K562 (cell line): ENCODE results near the gene PDCD11. TPM values are rescaled to one million over a fixed set of nuclear protein-coding genes. Genes with fewer than 3 reads are reported as not detected.
A peak's percentile ranks its signal among the peaks of the same experiment; 100 is the strongest.

Experiments
- ATAC-seq: fragments of 200-7000 bp; cut with Tn5 transposase; 3 replicates; pipeline ENCODE4 v1.9.1; 2020; ENCODE audit warnings: moderate library complexity
- BruUV-seq: library from RNA; stranded (reverse); fragments of 400-500 nt; replicated peaks from 2 replicates; lab custom pipeline; 2021; lab: Mats Ljungman, UMichigan
- CTCF ChIA-PET: fragments of 300-600 bp; formaldehyde crosslinking; extraction: SDS; loops from one replicate; lab custom pipeline; 2021; ENCODE audit warnings: low intra/inter-chr PET ratio; lab: Yijun Ruan, JAX
- POLR2A ChIA-PET: fragments of 300-600, 350-650 bp; sonication (Branson Sonifier 250); formaldehyde crosslinking; extraction: SDS; loops from one replicate; lab custom pipeline; 2021; ENCODE audit warnings: antibody characterized with exemption, inconsistent platforms; lab: Yijun Ruan, JAX
- DNase-seq, 4 experiments: peaks; one replicate each; pipeline versions ENCODE4 v3.0.0 to v3.0.0-alpha.2; 2011 to 2018; ENCODE audit warnings: low spot score in 3 of 4, mixed read lengths in 3 of 4; ENCODE audit errors: extremely low read depth in 1 of 4
- FAIRE-seq: peaks from 2 replicates; lab custom pipeline; 2011; peaks lifted over from hg19 to GRCh38; lab: Jason Lieb, UNC
- H2AFZ ChIP-seq: 2 replicates; pipeline ENCODE4 v1.6.0; 2011; ENCODE audit warnings: low read depth, low read length, control low read depth, inconsistent platforms
- H3K27ac ChIP-seq: fragments of 200-600 bp; 3 replicates; pipeline ENCODE4 v1.8.0; 2011; ENCODE audit warnings: low read depth, mild to moderate bottlenecking, control low read depth, inconsistent platforms, low read length, moderate library complexity, mixed read lengths; ENCODE audit errors: extremely low read depth
- H3K27me3 ChIP-seq, 2 experiments: fragments of 300-600 bp in 1 of 2; 2 replicates in 1 of 2; 3 replicates in 1 of 2; pipeline versions ENCODE4 v1.6.0 to v1.8.0; 2011; ENCODE audit warnings: inconsistent platforms in 2 of 2, low read length in 2 of 2, mild to moderate bottlenecking in 1 of 2, mixed read lengths in 1 of 2, moderate library complexity in 1 of 2; ENCODE audit not compliant: control insufficient read depth in 2 of 2, insufficient read depth in 2 of 2
- H3K36me3 ChIP-seq: fragments of 300-600 bp; 3 replicates; pipeline ENCODE4 v1.8.0; 2011; ENCODE audit warnings: mild to moderate bottlenecking, low read length, inconsistent platforms; ENCODE audit not compliant: control insufficient read depth, insufficient read depth
- H3K4me1 ChIP-seq, 2 experiments: fragments of 200-600 bp in 1 of 2; replicated peaks in 1 of 2; 2 replicates in 1 of 2; 3 replicates in 1 of 2; pipeline versions ENCODE4 v1.5.1 to v1.8.0; 2011; ENCODE audit warnings: inconsistent platforms in 2 of 2, low read length in 2 of 2, mild to moderate bottlenecking in 1 of 2, mixed read lengths in 1 of 2, moderate library complexity in 1 of 2; ENCODE audit not compliant: control insufficient read depth in 2 of 2, insufficient read depth in 2 of 2
- H3K4me2 ChIP-seq: 2 replicates; pipeline ENCODE4 v1.6.1; 2011; ENCODE audit warnings: low read length, control low read depth, inconsistent platforms, mixed read lengths; ENCODE audit not compliant: insufficient read depth
- H3K4me3 ChIP-seq: fragments of 200-600 bp; sonication (generic), shearing (Covaris generic); 2 replicates; pipeline ENCODE4 v1.5.1; 2016; ENCODE audit warnings: control low read depth, inconsistent platforms
- H3K79me2 ChIP-seq: fragments of 200-600 bp; 3 replicates; pipeline ENCODE4 v1.8.0; 2011; ENCODE audit warnings: low read length, inconsistent platforms; ENCODE audit not compliant: control insufficient read depth, insufficient read depth
- H3K9ac ChIP-seq, 2 experiments: 2 replicates each; pipeline versions ENCODE4 v1.6.0 to v1.6.1; 2011; ENCODE audit warnings: low read depth in 2 of 2, low read length in 2 of 2, control low read depth in 1 of 2, inconsistent platforms in 1 of 2, mild to moderate bottlenecking in 1 of 2, mixed read lengths in 1 of 2; ENCODE audit not compliant: insufficient read depth in 1 of 2
- H3K9me1 ChIP-seq: one replicate; pipeline ENCODE4 v1.6.0; 2011; ENCODE audit warnings: inconsistent platforms, mild to moderate bottlenecking, low read length, moderate library complexity; ENCODE audit not compliant: control insufficient read depth, insufficient read depth
- H3K9me3 ChIP-seq: replicated peaks from 2 replicates; pipeline ENCODE4 v1.5.1; 2011; ENCODE audit warnings: low read depth, low read length, inconsistent platforms; ENCODE audit not compliant: control insufficient read depth, insufficient read depth
- H4K20me1 ChIP-seq: replicated peaks from 2 replicates; pipeline ENCODE4 v1.6.1; 2011; ENCODE audit warnings: low read length, inconsistent platforms, mixed read lengths; ENCODE audit not compliant: control insufficient read depth, insufficient read depth
- ATF6 ChIP-seq: sonication (generic); formaldehyde crosslinking; IDR thresholded peaks from 2 replicates; pipeline ENCODE4 v1.4.0; 2020; ENCODE audit warnings: mild to moderate bottlenecking, missing genetic modification reagents
- CHD1 ChIP-seq: fragments of 200-600 bp; sonication (generic); IDR thresholded peaks from one replicate; pipeline ENCODE4 v1.6.1; 2012; ENCODE audit warnings: mild to moderate bottlenecking, moderate library complexity, low read length, inconsistent platforms
- CTCF ChIP-seq, 3 experiments: IDR thresholded peaks in 2 of 3; conservative IDR thresholded peaks in 1 of 3; 2 replicates each; pipeline ENCODE4 v1.5.1; 2011 to 2012; ENCODE audit warnings: low read length in 3 of 3, mild to moderate bottlenecking in 3 of 3, control low read depth in 2 of 3, improper control_type of control experiment in 1 of 3, inconsistent platforms in 1 of 3, low read depth in 1 of 3, mixed read lengths in 1 of 3, moderate library complexity in 1 of 3; ENCODE audit not compliant: insufficient read depth in 2 of 3
- HNRNPK ChIP-seq: fragments of 200-400 bp; formaldehyde crosslinking; IDR thresholded peaks from one replicate; pipeline ENCODE4 v1.6.1; 2018; ENCODE audit warnings: mild to moderate bottlenecking, low read depth, low read length; ENCODE audit not compliant: poor library complexity, severe bottlenecking
- MAFG ChIP-seq: fragments of 450-650 bp; conservative IDR thresholded peaks from 2 replicates; pipeline ENCODE4 v1.6.1; 2016; ENCODE audit warnings: missing genetic modification characterization, missing compliant biosample characterization
- MBD2 ChIP-seq: sonication (generic); IDR thresholded peaks from 2 replicates; pipeline ENCODE4 v1.6.1; 2016; ENCODE audit warnings: low read depth, borderline replicate concordance
- MTA1 ChIP-seq: fragments of 450-650 bp; IDR thresholded peaks from 2 replicates; pipeline ENCODE4 v1.6.1; 2017; ENCODE audit warnings: borderline replicate concordance
- NCOA6 ChIP-seq: fragments of 450-650 bp; IDR thresholded peaks from 2 replicates; pipeline ENCODE4 v1.6.1; 2017; ENCODE audit warnings: mild to moderate bottlenecking
- POLR3G ChIP-seq: IDR thresholded peaks from 2 replicates; pipeline ENCODE4 v1.6.1; 2011; ENCODE audit not compliant: insufficient read length, insufficient replicate concordance; ENCODE audit errors: extremely low read depth
- RUNX1 ChIP-seq: sonication (generic); IDR thresholded peaks from 2 replicates; pipeline ENCODE4 v1.6.1; 2016; ENCODE audit warnings: antibody characterized with exemption, low read depth
- SMARCA4 ChIP-seq: fragments of 450-650 bp; IDR thresholded peaks from 2 replicates; pipeline ENCODE4 v1.6.1; 2016
- TFAM ChIP-seq: fragments of 250-450 bp; sonication (Bioruptor Pico); conservative IDR thresholded peaks from 2 replicates; pipeline ENCODE4 v1.5.0; 2021; ENCODE audit warnings: mild to moderate bottlenecking, moderate library complexity
- ZNF23 ChIP-seq: fragments of 250-450 bp; sonication (Bioruptor Pico); IDR thresholded peaks from 2 replicates; pipeline ENCODE4 v1.4.0; 2020; ENCODE audit warnings: mild to moderate bottlenecking
- ZNF589 ChIP-seq: fragments of 200-800 bp; sonication (Bioruptor generic); IDR thresholded peaks from 2 replicates; pipeline ENCODE4 v1.6.1; 2016; ENCODE audit warnings: low read depth, missing genetic modification characterization, missing compliant biosample characterization
- ZNF740 ChIP-seq, 3 experiments: fragments of 200-800 bp in 1 of 3; sonication (Bioruptor generic) in 1 of 3; sonication (generic) in 1 of 3; formaldehyde crosslinking in 1 of 3; IDR thresholded peaks; 2 replicates each; pipeline versions ENCODE4 v1.6.1 to v1.8.0; 2016 to 2022; ENCODE audit warnings: mild to moderate bottlenecking in 2 of 3, missing compliant biosample characterization in 2 of 3, missing genetic modification characterization in 2 of 3, missing genetic modification reagents in 1 of 3
- WGBS: fragments of 100-300 bp; shearing (Covaris generic); methylation state at CpG from one replicate; pipeline ENCODE4 v1.1.6; 2016; ENCODE audit warnings: low coverage, mixed read lengths; ENCODE audit not compliant: insufficient coverage; ENCODE audit errors: missing lambda C conversion rate; 5-methylcytosine and 5-hydroxymethylcytosine counted together
- in situ Hi-C: fragments of 300-500 bp; cut with MboI; formaldehyde crosslinking; loops from 4 replicates; pipeline ENCODE4 v1.15.0; 2018; ENCODE audit warnings: inconsistent platforms, mixed read lengths
- intact Hi-C: fragments of 100-400 bp; cut with micrococcal nuclease; formaldehyde crosslinking; loops from 2 replicates; pipeline ENCODE4 v1.14.2; 2022
- polyA plus RNA-seq, 8 experiments: library from polyadenylated mRNA; depleted of rRNA in 4 of 8; stranded (reverse) in 5 of 8; unstranded in 3 of 8; fragments of >200 nt; fragmentation: Nextera tagmentation in 2 of 8; fragmentation: Illumina TruSeq in 1 of 8; extraction: Ambion mirVana in 2 of 8; extraction: Trizol in 1 of 8; gene quantifications; 2 replicates each; pipeline versions ENCODE4 v1.2.1 to v1.2.3, GENCODE V29; 2011 to 2014; ENCODE audit warnings: inconsistent platforms in 1 of 8, missing spikeins in 1 of 8
- total RNA-seq, 7 experiments: library from RNA; depleted of rRNA in 6 of 7; stranded (reverse); fragments of >200 nt in 6 of 7; fragmentation: Illumina TruSeq in 2 of 7; extraction: Trizol in 2 of 7; gene quantifications; 2 replicates each; pipeline versions ENCODE4 v1.2.1 to v1.2.3, GENCODE V29; 2011 to 2021; ENCODE audit warnings: low replicate concordance in 1 of 7

Gene PDCD11
- total and polyA plus RNA-seq, 9 of the 15 experiments (the other 6 are each of a cell fraction or from before 2014, with no cell fraction given) = 14.8 to 73.8 (median 50.0) TPM

GRCh38 chr10:103350517-103351260, 45.7 kb upstream of the PDCD11 start, which contains the start of gene PCGF6 (continued):
- no peak for TF ChIP-seq POLR3G
- no peak for TF ChIP-seq ZNF23 (CRISPR knock-in tag)

GRCh38 chr10:103353281-103353680, 43.1 kb upstream of the PDCD11 start:
- CTCF ChIA-PET = interaction anchor here (0.7 kb wide), 1 partner anchor 441 kb away, joined by 3 read pairs; no protein-coding TSS in a partner anchor
- Histone ChIP-seq H3K9ac (no peak overlapping the region), H2AFZ (peak overlapping the region; percentile 88), H3K4me2 (no peak overlapping the region), H3K27ac (no peak overlapping the region), H3K79me2 (peaks cover 30% of the 10 kb centered on the region), H3K27me3 (no peaks in the 10 kb centered on the region), H3K9me3 (no peaks in the 10 kb centered on the region), H3K36me3 (peaks cover 8% of the 10 kb centered on the region; the same call in 1 of the 3 replicates), H3K4me3 (no peak overlapping the region), H4K20me1 (no peaks in the 10 kb centered on the region), H3K4me1 (peaks cover 0 to 21% of the 10 kb centered on the region in 2 experiments; a peak in 3 of 5 replicates), H3K9me1 (no peaks in the 10 kb centered on the region)
- BruUV-seq = no TSS peak
- WGBS = 8% methylated on average over 2 of the region's 2 CpGs
- DNase-seq (peak in 2 of 4 experiments; percentile 18 to 19), FAIRE-seq (no peak), ATAC-seq (peak; percentile 61)
- intact Hi-C loops = loop anchor here (5.0 kb wide), 1 partner anchor 44 kb away; the partner anchor contains the start of genes ATP5MK and PDCD11
- in situ Hi-C loops = no loop called here
- POLR2A ChIA-PET = interaction anchor here (0.7 kb wide), 1 partner anchor 14 kb away, joined by 6 read pairs; no protein-coding TSS in a partner anchor
- TF ChIP-seq NCOA6 = no peak
- peak; percentile 21; the same call in 1 of the 2 replicates for TF ChIP-seq SMARCA4
- no peak for TF ChIP-seq MTA1
- TF ChIP-seq MBD2 = no peak
- no peak for TF ChIP-seq HNRNPK
- TF ChIP-seq MAFG (tag) = no peak
- peak in 1 of 3 experiments; percentile 31; a peak in 2 of 6 replicates for TF ChIP-seq CTCF (IDR thresholded peaks at IDR 0.05 in 2 of 3, conservative IDR thresholded peaks at IDR 0.05 in 1 of 3; ENCODE audit: insufficient read depth in 2 of 3, low read depth in 1 of 3, low read length in 3 of 3)
- no peak for TF ChIP-seq TFAM (CRISPR knock-in tag)
- no peak for TF ChIP-seq ZNF589
- no peak for TF ChIP-seq ATF6 (CRISPR knock-in tag)
- TF ChIP-seq CHD1 = no peak
- TF ChIP-seq ZNF740 (CRISPR knock-in tag; IDR thresholded peaks at IDR 0.05) = no peak
- TF ChIP-seq ZNF740 (tag; IDR thresholded peaks at IDR 0.05) = no peak
- TF ChIP-seq RUNX1 = no peak
